HEK293 (cell line): Measurements from ENCODE around the gene RUSF1.

Source experiments
- ATF2 ChIP-seq: fragments of 450-650 bp; formaldehyde crosslinking; IDR thresholded peaks from 2 replicates; pipeline ENCODE4 v1.5.1; 2016; ENCODE audit warnings: missing biosample characterization, missing genetic modification characterization, low read depth
- INSM2 ChIP-seq: fragments of 450-650 bp; formaldehyde crosslinking; IDR thresholded peaks from 2 replicates; pipeline ENCODE4 v1.5.1; 2016; ENCODE audit warnings: missing biosample characterization, missing genetic modification characterization
- PRDM1 ChIP-seq: fragments of 450-650 bp; formaldehyde crosslinking; IDR thresholded peaks from 2 replicates; pipeline ENCODE4; 2016; ENCODE audit warnings: missing biosample characterization, missing genetic modification characterization
- YY1 ChIP-seq: fragments of 450-650 bp; formaldehyde crosslinking; IDR thresholded peaks from 2 replicates; pipeline ENCODE4 v1.5.1; 2018; ENCODE audit warnings: missing biosample characterization, missing genetic modification characterization
- ZBTB17 ChIP-seq: fragments of 450-650 bp; formaldehyde crosslinking; IDR thresholded peaks from 2 replicates; pipeline ENCODE4 v1.5.1; 2016; ENCODE audit warnings: missing biosample characterization, missing genetic modification characterization
- ZBTB20 ChIP-seq: fragments of 450-650 bp; formaldehyde crosslinking; IDR thresholded peaks from 2 replicates; pipeline ENCODE4 v1.5.1; 2016; ENCODE audit warnings: missing biosample characterization, missing genetic modification characterization
- ZBTB7A ChIP-seq: fragments of 450-650 bp; formaldehyde crosslinking; IDR thresholded peaks from 2 replicates; pipeline ENCODE4 v1.5.1; 2016; ENCODE audit warnings: low read depth, missing biosample characterization, missing genetic modification characterization
- ZBTB8A ChIP-seq: fragments of 450-650 bp; formaldehyde crosslinking; IDR thresholded peaks from 2 replicates; pipeline ENCODE4 v1.5.1; 2016; ENCODE audit warnings: missing biosample characterization, missing genetic modification characterization
- ZEB2 ChIP-seq: fragments of 450-650 bp; formaldehyde crosslinking; IDR thresholded peaks from 2 replicates; pipeline ENCODE4 v1.5.1; 2016; ENCODE audit warnings: missing biosample characterization, missing genetic modification characterization
- ZFHX2 ChIP-seq: fragments of 450-650 bp; formaldehyde crosslinking; conservative IDR thresholded peaks from 2 replicates; pipeline ENCODE4 v1.5.1; 2016; ENCODE audit warnings: missing biosample characterization, missing genetic modification characterization
- ZNF16 ChIP-seq: fragments of 450-650 bp; formaldehyde crosslinking; IDR thresholded peaks from 2 replicates; pipeline ENCODE4 v1.5.1; 2016; ENCODE audit warnings: low read depth, missing biosample characterization, missing genetic modification characterization
- ZNF169 ChIP-seq: fragments of 450-650 bp; formaldehyde crosslinking; IDR thresholded peaks from 2 replicates; pipeline ENCODE4 v1.5.1; 2016; ENCODE audit warnings: missing biosample characterization, missing genetic modification characterization
- ZNF19 ChIP-seq: fragments of 450-650 bp; formaldehyde crosslinking; IDR thresholded peaks from 2 replicates; pipeline ENCODE4; 2016; ENCODE audit warnings: missing biosample characterization, missing genetic modification characterization, low read depth
- ZNF2 ChIP-seq: fragments of 450-650 bp; formaldehyde crosslinking; IDR thresholded peaks from 2 replicates; pipeline ENCODE4 v1.5.1; 2016; ENCODE audit warnings: missing biosample characterization, missing genetic modification characterization
- ZNF223 ChIP-seq: fragments of 450-650 bp; formaldehyde crosslinking; IDR thresholded peaks from 2 replicates; pipeline ENCODE4 v1.5.1; 2016; ENCODE audit warnings: missing biosample characterization, missing genetic modification characterization
- ZNF248 ChIP-seq: fragments of 450-650 bp; formaldehyde crosslinking; IDR thresholded peaks from 2 replicates; pipeline ENCODE4 v1.5.1; 2017; ENCODE audit warnings: missing biosample characterization, missing genetic modification characterization
- ZNF366 ChIP-seq: fragments of 450-650 bp; formaldehyde crosslinking; conservative IDR thresholded peaks from 2 replicates; pipeline ENCODE4 v1.5.1; 2016; ENCODE audit warnings: missing biosample characterization, missing genetic modification characterization
- ZNF391 ChIP-seq: fragments of 450-650 bp; formaldehyde crosslinking; IDR thresholded peaks from 2 replicates; pipeline ENCODE4 v1.5.1; 2016; ENCODE audit warnings: low read depth, missing biosample characterization, missing genetic modification characterization, borderline replicate concordance
- ZNF449 ChIP-seq: fragments of 450-650 bp; formaldehyde crosslinking; IDR thresholded peaks from 2 replicates; pipeline ENCODE4 v1.5.1; 2017; ENCODE audit warnings: missing biosample characterization, mild to moderate bottlenecking, missing genetic modification characterization, moderate library complexity
- ZNF518A ChIP-seq: fragments of 450-650 bp; formaldehyde crosslinking; conservative IDR thresholded peaks from 2 replicates; pipeline ENCODE4 v1.5.1; 2016; ENCODE audit warnings: low read depth, missing biosample characterization, missing genetic modification characterization
- ZNF529 ChIP-seq: fragments of 450-650 bp; formaldehyde crosslinking; IDR thresholded peaks from 2 replicates; pipeline ENCODE4 v1.5.1; 2017; ENCODE audit warnings: missing genetic modification characterization, missing biosample characterization; ENCODE audit not compliant: insufficient replicate concordance
- ZNF596 ChIP-seq: fragments of 450-650 bp; IDR thresholded peaks from 2 replicates; pipeline ENCODE4 v1.5.0; 2018; ENCODE audit warnings: missing biosample characterization, mild to moderate bottlenecking, missing genetic modification characterization, moderate library complexity
- ZNF610 ChIP-seq: fragments of 450-650 bp; formaldehyde crosslinking; IDR thresholded peaks from 2 replicates; pipeline ENCODE4 v1.5.1; 2016; ENCODE audit warnings: missing biosample characterization, missing genetic modification characterization, borderline replicate concordance
- ZNF629 ChIP-seq: fragments of 450-650 bp; formaldehyde crosslinking; IDR thresholded peaks from 2 replicates; pipeline ENCODE4 v1.5.1; 2017; ENCODE audit warnings: missing biosample characterization, missing genetic modification characterization
- ZNF76 ChIP-seq: fragments of 450-650 bp; formaldehyde crosslinking; IDR thresholded peaks from 2 replicates; pipeline ENCODE4; 2016; ENCODE audit warnings: low read depth, missing biosample characterization, missing genetic modification characterization, borderline replicate concordance
- ZNF837 ChIP-seq: fragments of 450-650 bp; formaldehyde crosslinking; IDR thresholded peaks from 2 replicates; pipeline ENCODE4 v1.5.1; 2016; ENCODE audit warnings: missing biosample characterization, missing genetic modification characterization
- ZSCAN18 ChIP-seq: fragments of 450-650 bp; formaldehyde crosslinking; IDR thresholded peaks from 2 replicates; pipeline ENCODE4 v1.5.1; 2016; ENCODE audit warnings: missing biosample characterization, missing genetic modification characterization
- ZXDB ChIP-seq: fragments of 450-650 bp; formaldehyde crosslinking; IDR thresholded peaks from 2 replicates; pipeline ENCODE4 v1.5.1; 2016; ENCODE audit warnings: missing biosample characterization, missing genetic modification characterization

The RUSF1 gene

GRCh38 chr16:31453255-31454204, 54.7 kb downstream of the RUSF1 start (continued):
- TF ChIP-seq PRDM1 = peak; percentile 98
- TF ChIP-seq ZBTB17 (tag by site-specific recombination) = peak; percentile 91
- TF ChIP-seq ZNF837 (tag by site-specific recombination) = no peak
- TF ChIP-seq ZFHX2 (tag by site-specific recombination) = peak; percentile 15; the same call in 1 of the 2 replicates
- peak; percentile 76 for TF ChIP-seq ZNF366 (tag by site-specific recombination)
- TF ChIP-seq ZNF391 (tag by site-specific recombination) = peak; percentile 57; the same call in 1 of the 2 replicates
- no peak for TF ChIP-seq ZNF596 (tag by site-specific recombination)
- no peak for TF ChIP-seq ZNF16
- peak; percentile 92 for TF ChIP-seq ZNF629 (tag by site-specific recombination)
- peak; percentile 77 for TF ChIP-seq ZEB2 (tag by site-specific recombination)
- peak; percentile 81; the same call in 1 of the 2 replicates for TF ChIP-seq ZNF2
- no peak for TF ChIP-seq ZNF529 (tag by site-specific recombination)
- TF ChIP-seq ZNF518A (tag by site-specific recombination) = no peak
- no peak for TF ChIP-seq ZNF248 (tag by site-specific recombination)
- no peak for TF ChIP-seq ZNF169 (tag by site-specific recombination)
- TF ChIP-seq ZNF223 (tag by site-specific recombination) = no peak
- 0 out of 2 replicates have a peak, but pooled peaks have one; percentile 42 for TF ChIP-seq ZBTB8A (tag by site-specific recombination)
- TF ChIP-seq ZNF19 (tag by site-specific recombination) = no peak
- peak; percentile 95 for TF ChIP-seq ATF2
- TF ChIP-seq ZBTB20 (tag by site-specific recombination) = peak; percentile 74
- TF ChIP-seq INSM2 (tag by site-specific recombination) = peak; percentile 52
- no peak for TF ChIP-seq ZNF610 (tag by site-specific recombination)
- 0 out of 2 replicates have a peak, but pooled peaks have one; percentile 33 for TF ChIP-seq ZBTB7A (tag by site-specific recombination)
- TF ChIP-seq YY1 (tag by site-specific recombination) = no peak
- peak; percentile 59 for TF ChIP-seq ZNF76 (tag by site-specific recombination)
- peak; percentile 80 for TF ChIP-seq ZXDB
- no peak for TF ChIP-seq ZSCAN18
- no peak for TF ChIP-seq ZNF449
